GM12878 (cell line): ENCODE results near the gene HK1. TPM values are rescaled to one million over a fixed set of nuclear protein-coding genes. Genes with fewer than 3 reads are reported as not detected.

Experiments used
- ATAC-seq: fragments of 200-7000 bp; cut with Tn5 transposase; 3 replicates; pipeline ENCODE4 v1.9.1; 2020; ENCODE audit warnings: mild to moderate bottlenecking, moderate library complexity
- BruUV-seq: library from RNA; stranded (reverse); fragments of 400-500 nt; replicated peaks from 2 replicates; lab custom pipeline; 2021; lab: Mats Ljungman, UMichigan
- CTCF ChIA-PET: fragments of 300-600 bp; sonication (Branson Sonifier 250); formaldehyde crosslinking; extraction: SDS; loops from one replicate; lab custom pipeline; 2021; ENCODE audit warnings: inconsistent platforms; lab: Yijun Ruan, JAX
- POLR2A ChIA-PET: fragments of 350-600 bp; formaldehyde crosslinking; extraction: SDS; loops from one replicate; lab custom pipeline; 2021; ENCODE audit warnings: inconsistent platforms; lab: Charles Lee
- RAD21 ChIA-PET: fragments of 300-600 bp; sonication (Branson Sonifier 250); formaldehyde crosslinking; loops from one replicate; lab custom pipeline; 2023; ENCODE audit warnings: antibody characterized with exemption; ENCODE audit not compliant: unreplicated experiment; lab: Charles Lee
- SMC1A ChIA-PET: fragments of 300-600 bp; sonication (Branson Sonifier 250); formaldehyde crosslinking; loops from one replicate; lab custom pipeline; 2023; ENCODE audit not compliant: unreplicated experiment, uncharacterized antibody; lab: Charles Lee
- DNase-seq: peaks from one replicate; pipeline ENCODE4 v3.0.0-alpha.2; 2011; ENCODE audit warnings: low read depth, low spot score
- FAIRE-seq: peaks from 3 replicates; lab custom pipeline; 2011; peaks lifted over from hg19 to GRCh38; lab: Jason Lieb, UNC
- H2AFZ ChIP-seq: 2 replicates; pipeline ENCODE4 v1.6.0; 2011; ENCODE audit warnings: low read depth, low read length, control low read depth; ENCODE audit not compliant: control insufficient read depth
- H3K27ac ChIP-seq: 2 replicates; pipeline ENCODE4 v1.5.1; 2011; ENCODE audit warnings: control low read depth; ENCODE audit not compliant: control insufficient read depth, insufficient read depth
- H3K27me3 ChIP-seq, 2 experiments: replicated peaks in 1 of 2; 2 replicates each; pipeline versions ENCODE4 v1.6.0 to v1.6.1; 2011; ENCODE audit warnings: low read length in 1 of 2; ENCODE audit not compliant: control insufficient read depth in 2 of 2, insufficient read depth in 2 of 2
- H3K36me3 ChIP-seq, 2 experiments: 2 replicates each; pipeline ENCODE4 v1.5.1; 2011; ENCODE audit warnings: low read length in 1 of 2; ENCODE audit not compliant: control insufficient read depth in 2 of 2, insufficient read depth in 2 of 2
- H3K4me1 ChIP-seq: 2 replicates; pipeline ENCODE4 v1.6.1; 2011; ENCODE audit warnings: mild to moderate bottlenecking, low read length, moderate library complexity, mixed read lengths; ENCODE audit not compliant: control insufficient read depth, insufficient read depth
- H3K4me2 ChIP-seq: 2 replicates; pipeline ENCODE4 v1.6.0; 2011; ENCODE audit warnings: control low read depth; ENCODE audit not compliant: control insufficient read depth, insufficient read depth
- H3K4me3 ChIP-seq: fragments of 200-600 bp; sonication (generic); 2 replicates; pipeline ENCODE4 v1.5.1; 2016
- H3K79me2 ChIP-seq: 2 replicates; pipeline ENCODE4 v1.6.0; 2011; ENCODE audit warnings: low read length; ENCODE audit not compliant: control insufficient read depth, insufficient read depth
- H3K9ac ChIP-seq: 2 replicates; pipeline ENCODE4 v1.8.0; 2011; ENCODE audit warnings: low read length, control low read depth, mixed read lengths; ENCODE audit not compliant: control insufficient read depth, insufficient read depth
- H3K9me3 ChIP-seq: replicated peaks from 3 replicates; pipeline ENCODE4 v1.5.1; 2011; ENCODE audit warnings: mild to moderate bottlenecking, low read length; ENCODE audit not compliant: control insufficient read depth, insufficient read depth
- H4K20me1 ChIP-seq: 2 replicates; pipeline ENCODE4 v1.6.0; 2011; ENCODE audit not compliant: control insufficient read depth, insufficient read depth
- BCL3 ChIP-seq: IDR thresholded peaks from 2 replicates; pipeline ENCODE4 v1.6.1; 2011; ENCODE audit warnings: borderline replicate concordance, low read depth, mild to moderate bottlenecking, moderate library complexity, low read length; ENCODE audit not compliant: insufficient read depth, poor library complexity, severe bottlenecking
- CHD2 ChIP-seq: IDR thresholded peaks from 2 replicates; pipeline ENCODE4 v1.6.1; 2011; ENCODE audit warnings: low read depth, low read length, improper control_type of control experiment, borderline replicate concordance
- TCF12 ChIP-seq: IDR thresholded peaks from 2 replicates; pipeline ENCODE4 v1.6.1; 2011; ENCODE audit warnings: low read depth, mild to moderate bottlenecking, low read length
- WGBS: methylation state at CpG from one replicate; pipeline ENCODE4 v1.1.6; 2016; ENCODE audit warnings: low lambda C conversion rate; ENCODE audit not compliant: insufficient replicate concordance, insufficient coverage; ENCODE audit errors: missing lambda C conversion rate; 5-methylcytosine and 5-hydroxymethylcytosine counted together
- in situ Hi-C: fragments of 300-500 bp; cut with MboI; formaldehyde crosslinking; loops from 9 replicates; pipeline ENCODE4 v1.14.3; 2018; ENCODE audit warnings: mixed read lengths
- intact Hi-C: fragments of 100-400 bp; cut with micrococcal nuclease; formaldehyde crosslinking; loops from one replicate; pipeline ENCODE4 v1.14.2; 2022; ENCODE audit not compliant: unreplicated experiment
- polyA plus RNA-seq, 11 experiments: library from polyadenylated mRNA; depleted of rRNA in 4 of 11; unstranded in 6 of 11; stranded (reverse) in 5 of 11; fragments of >200 nt; fragmentation: Nextera tagmentation in 4 of 11; fragmentation: Illumina TruSeq in 1 of 11; extraction: Ambion mirVana in 4 of 11; extraction: Trizol in 1 of 11; gene quantifications; 1 replicate in 1 of 11; 2 replicates in 10 of 11; pipeline versions ENCODE4 v1.2.1 to v1.2.3, GENCODE V29; 2011 to 2016; ENCODE audit warnings: inconsistent platforms in 2 of 11, missing spikeins in 2 of 11, low read depth in 1 of 11
- total RNA-seq, 4 experiments: library from RNA; depleted of rRNA in 3 of 4; stranded (reverse); fragments of >200 nt in 3 of 4; fragmentation: Illumina TruSeq in 1 of 4; extraction: Trizol in 1 of 4; gene quantifications; 2 replicates each; pipeline versions ENCODE4 v1.2.1 to v1.2.3, GENCODE V29; 2013 to 2021

Gene HK1
- total and polyA plus RNA-seq, 10 of the 15 experiments (the other 5 are each of a cell fraction or from before 2014, with no cell fraction given): 3.4 to 77.3 (median 46.6) TPM

- CTCF ChIA-PET: interaction anchor here (0.8 to 3.7 kb wide), 23 partner anchors 9 to 922 kb away, joined by 3 to 32 read pairs (median 6); partner anchors contain the start of gene TSPAN15
- DNase-seq (no peak), FAIRE-seq (no peak), ATAC-seq (no peak)
- Histone ChIP-seq H3K9me3 (no peaks in the 10 kb centered on the region), H2AFZ (no peak overlapping the region), H3K79me2 (no peaks in the 10 kb centered on the region), H3K36me3 (no peaks in the 10 kb centered on the region; a peak in 1 of 4 replicates), H3K4me3 (no peak overlapping the region), H3K27me3 (no peaks in the 10 kb centered on the region), H4K20me1 (no peaks in the 10 kb centered on the region), H3K4me2 (no peak overlapping the region), H3K27ac (no peak overlapping the region), H3K9ac (no peak overlapping the region), H3K4me1 (peaks cover 13% of the 10 kb centered on the region)
- BruUV-seq: no TSS peak
- POLR2A ChIA-PET: interaction anchor here (0.6 kb wide), 1 partner anchor 291 kb away, joined by 4 read pairs; no protein-coding TSS in a partner anchor
- TF ChIP-seq BCL3 (peak; percentile 11), CHD2 (no peak), TCF12 (no peak)
- in situ Hi-C loops (loop anchor here (10.0 kb wide), 1 partner anchor 412 kb away; no protein-coding TSS in a partner anchor), intact Hi-C loops (loop anchor here (5.0 kb wide), 1 partner anchor 230 kb away; no protein-coding TSS in a partner anchor)
- SMC1A ChIA-PET: interaction anchor here (0.9 to 3.1 kb wide), 12 partner anchors 14 to 268 kb away, joined by 3 to 19 read pairs (median 4); no protein-coding TSS in a partner anchor
- RAD21 ChIA-PET: interaction anchor here (0.8 to 2.6 kb wide), 9 partner anchors 10 to 401 kb away, joined by 3 to 9 read pairs (median 4); partner anchors contain the start of gene TACR2
- 53% methylated on average over 6 of the region's 6 CpGs for WGBS
Observed at GRCh38 chr10:69406816-69407580, 128.7 kb downstream of the HK1 start.
